Kidney (tissue), 14 donors: ENCODE measurements around the gene GPR157. TPM values are rescaled to one million over a fixed set of nuclear protein-coding genes. Genes with fewer than 3 reads are reported as not detected.

Source experiments
- DNase-seq, 5 donors: peaks; one replicate each; pipeline ENCODE4 v3.0.0-alpha.2; 2013 to 2020
- FAIRE-seq: peaks from 2 replicates; lab custom pipeline; 2012; peaks lifted over from hg19 to GRCh38; lab: Jason Lieb, UNC
- H3K27ac ChIP-seq, 2 donors: one replicate each; pipeline ENCODE4 v1.7.0; 2013; ENCODE audit warnings: low read depth in 2 of 2, low read length in 2 of 2, inconsistent platforms in 1 of 2
- H3K27me3 ChIP-seq: one replicate; pipeline ENCODE4 v1.7.1; 2013; ENCODE audit warnings: low read length, inconsistent platforms; ENCODE audit not compliant: control insufficient read depth, insufficient read depth
- H3K36me3 ChIP-seq, 3 donors: one replicate each; pipeline versions ENCODE4 v1.7.0 to v1.7.1; 2013; ENCODE audit warnings: low read length in 3 of 3, control low read depth in 1 of 3, inconsistent platforms in 1 of 3; ENCODE audit not compliant: insufficient read depth in 3 of 3, control insufficient read depth in 2 of 3
- H3K4me1 ChIP-seq, 3 donors: one replicate each; pipeline versions ENCODE4 v1.7.0 to v1.7.1; 2013; ENCODE audit warnings: low read length in 3 of 3, inconsistent platforms in 1 of 3, low read depth in 1 of 3; ENCODE audit not compliant: control insufficient read depth in 2 of 3, insufficient read depth in 2 of 3
- H3K4me3 ChIP-seq, 3 donors: one replicate each; pipeline versions ENCODE4 v1.7.0 to v1.8.1; 2013; ENCODE audit warnings: low read length in 3 of 3, control low read depth in 1 of 3, inconsistent platforms in 1 of 3
- H3K9ac ChIP-seq, 3 donors: one replicate each; pipeline versions ENCODE4 v1.7.0 to v1.7.1; 2013; ENCODE audit warnings: low read length in 3 of 3, control low read depth in 1 of 3, inconsistent platforms in 1 of 3
- H3K9me3 ChIP-seq, 3 donors: one replicate each; pipeline versions ENCODE4 v1.7.0 to v1.7.1; 2013; ENCODE audit warnings: low read length in 3 of 3, control low read depth in 1 of 3, inconsistent platforms in 1 of 3; ENCODE audit not compliant: control insufficient read depth in 2 of 3, insufficient read depth in 1 of 3
- intact Hi-C: fragments of 100-400 bp; cut with DNase I; formaldehyde crosslinking; loops from one replicate; pipeline ENCODE4 v1.11.1; 2022
- polyA plus RNA-seq: library from polyadenylated mRNA; stranded (reverse); fragments of 350-450 nt; fragmentation: Illumina TruSeq; extraction: RNeasy Lipid Tissue Mini Kit (QIAGEN cat#74804); gene quantifications from one replicate; pipeline ENCODE4 v1.2.3, GENCODE V29; 2014; ENCODE audit warnings: low read depth, low replicate concordance; ENCODE audit not compliant: insufficient read depth
- total RNA-seq: library from RNA; stranded (reverse); fragmentation: NEBNext Ultra II Directional; extraction: Animal tissue kit (Norgen Biotek cat#: 25700); gene quantifications from one replicate; pipeline ENCODE4 v1.2.1, GENCODE V29; 2021
- TF ChIP-seq, protein P1 (sequence below): IDR thresholded peaks from 3 replicates; pipeline ENCODE4 v1.5.1; 2012; ENCODE audit warnings: mild to moderate bottlenecking, moderate library complexity, borderline replicate concordance; ENCODE audit not compliant: insufficient read depth; ENCODE audit errors: extremely low read depth
- donor health status: control.
- donor health status: control.
- donor health status: control.
- donor health status: control.
- donor health status: control.
- donor health status: DM: yes; HTN: yes; CAD: no.
- donor health status: Normal renal cell carcinoma (clear cell type).

Gene GPR157
- total and polyA plus RNA-seq, 2 donors from 2014 or later, result 3.2 to 9.1 TPM

DNA sequence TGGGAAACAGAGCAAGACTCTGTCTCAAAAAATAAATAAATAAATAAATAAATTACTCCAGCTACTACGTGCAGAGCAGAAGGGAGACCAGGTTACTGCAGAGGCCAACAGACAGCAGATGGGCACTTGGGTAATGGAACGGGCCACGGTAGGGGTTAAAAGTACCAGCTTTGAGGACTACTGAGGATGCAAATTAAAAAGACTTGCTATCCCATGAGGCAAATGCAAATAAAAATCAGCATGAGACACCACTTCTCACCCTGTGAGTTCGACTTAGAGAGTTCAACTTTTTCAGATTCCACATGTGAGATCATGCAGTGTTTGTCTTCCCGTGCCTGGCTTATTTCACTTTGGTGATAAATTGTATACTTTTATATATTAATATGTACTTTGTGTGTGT lies 66.1 kb downstream of the GPR157 start:
- DNase-seq (no peak), FAIRE-seq (no peak)
- H3K36me3 ChIP-seq, result no peaks in the 10 kb centered on the region
- no peak overlapping the region for H3K9ac ChIP-seq
- intact Hi-C loops, result no loop called here
- H3K9me3 ChIP-seq, result no peaks in the 10 kb centered on the region
- H3K27me3 ChIP-seq, result no peaks in the 10 kb centered on the region
- TF ChIP-seq, protein P1, sequence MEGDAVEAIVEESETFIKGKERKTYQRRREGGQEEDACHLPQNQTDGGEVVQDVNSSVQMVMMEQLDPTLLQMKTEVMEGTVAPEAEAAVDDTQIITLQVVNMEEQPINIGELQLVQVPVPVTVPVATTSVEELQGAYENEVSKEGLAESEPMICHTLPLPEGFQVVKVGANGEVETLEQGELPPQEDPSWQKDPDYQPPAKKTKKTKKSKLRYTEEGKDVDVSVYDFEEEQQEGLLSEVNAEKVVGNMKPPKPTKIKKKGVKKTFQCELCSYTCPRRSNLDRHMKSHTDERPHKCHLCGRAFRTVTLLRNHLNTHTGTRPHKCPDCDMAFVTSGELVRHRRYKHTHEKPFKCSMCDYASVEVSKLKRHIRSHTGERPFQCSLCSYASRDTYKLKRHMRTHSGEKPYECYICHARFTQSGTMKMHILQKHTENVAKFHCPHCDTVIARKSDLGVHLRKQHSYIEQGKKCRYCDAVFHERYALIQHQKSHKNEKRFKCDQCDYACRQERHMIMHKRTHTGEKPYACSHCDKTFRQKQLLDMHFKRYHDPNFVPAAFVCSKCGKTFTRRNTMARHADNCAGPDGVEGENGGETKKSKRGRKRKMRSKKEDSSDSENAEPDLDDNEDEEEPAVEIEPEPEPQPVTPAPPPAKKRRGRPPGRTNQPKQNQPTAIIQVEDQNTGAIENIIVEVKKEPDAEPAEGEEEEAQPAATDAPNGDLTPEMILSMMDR, result no peak
- peaks cover 0 to 4% (median 0%) of the 10 kb centered on the region in 3 donors for H3K4me1 ChIP-seq
- no peak overlapping the region for H3K4me3 ChIP-seq
- H3K27ac ChIP-seq, result no peak overlapping the region

DNA sequence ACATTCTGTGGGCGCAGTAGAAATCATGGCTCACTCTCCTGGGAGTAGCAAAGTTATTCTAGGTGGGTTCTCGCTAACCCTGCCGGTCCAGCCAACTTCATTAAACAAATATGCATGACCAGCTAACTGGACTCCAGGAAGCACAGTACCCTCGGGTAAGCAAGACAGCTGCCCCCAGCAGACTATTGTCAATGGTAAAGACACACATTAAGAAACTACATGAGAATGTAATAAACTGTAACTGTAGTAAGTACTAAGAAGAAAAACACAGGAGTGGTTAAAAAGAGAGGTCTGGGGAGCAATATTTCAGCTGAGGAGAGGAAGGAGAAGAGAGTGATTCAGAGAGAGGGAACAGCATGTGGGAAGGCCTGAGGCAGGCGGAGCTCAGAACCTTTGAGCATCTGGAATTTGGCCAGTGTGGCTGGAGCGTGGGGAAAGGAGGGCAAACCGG lies 66.9 kb downstream of the GPR157 start:
- Histone ChIP-seq H3K9ac (no peak overlapping the region), H3K9me3 (no peaks in the 10 kb centered on the region), H3K27ac (peak overlapping the region in 1 of 2 donors; percentile 28), H3K36me3 (no peaks in the 10 kb centered on the region), H3K4me1 (peaks cover 0 to 4% (median 0%) of the 10 kb centered on the region in 3 donors), H3K27me3 (no peaks in the 10 kb centered on the region), H3K4me3 (no peak overlapping the region)
- DNase-seq (no peak), FAIRE-seq (no peak)
- TF ChIP-seq, protein P1, result no peak
- intact Hi-C loops, result no loop called here

DNA sequence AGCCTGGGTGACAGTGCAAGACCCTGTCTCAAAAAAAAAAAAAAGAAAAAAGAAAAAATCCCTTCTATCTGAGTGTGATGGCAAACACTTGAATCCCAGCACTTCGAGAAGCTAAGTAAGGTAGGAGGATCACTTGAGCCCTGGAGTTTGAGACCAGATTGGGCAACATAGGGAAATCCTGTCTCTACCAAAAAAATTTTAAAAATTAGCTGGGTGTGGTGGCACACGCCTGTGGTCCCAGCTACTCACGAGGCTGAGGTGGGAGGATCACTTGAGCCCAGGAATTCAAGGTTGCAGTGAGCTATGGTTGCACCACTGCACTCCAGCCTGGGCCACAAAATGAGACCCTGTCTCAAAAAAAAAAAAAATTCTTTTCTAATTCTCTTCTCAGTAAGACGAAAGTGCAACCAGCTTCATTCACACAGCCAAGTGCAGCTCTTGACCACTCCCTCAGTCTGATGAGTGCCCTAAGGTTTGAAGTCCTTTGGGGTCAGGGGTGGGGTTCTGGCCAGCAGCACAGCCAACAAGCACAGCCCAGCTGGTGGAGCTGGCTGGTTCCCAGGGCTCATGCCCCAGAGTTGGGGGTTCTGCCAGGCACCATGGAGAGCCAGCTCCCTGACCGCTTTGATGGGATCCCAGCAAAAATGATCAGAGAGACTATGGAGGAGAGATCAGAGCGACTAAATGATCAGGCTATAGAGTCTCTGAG lies 67.5 kb downstream of the GPR157 start:
- no peak for FAIRE-seq
- Histone ChIP-seq H3K36me3 (no peaks in the 10 kb centered on the region), H3K27ac (peak overlapping the region in 1 of 2 donors; percentile 28), H3K4me3 (no peak overlapping the region), H3K9me3 (no peaks in the 10 kb centered on the region), H3K4me1 (peaks cover 0 to 4% (median 0%) of the 10 kb centered on the region in 3 donors), H3K9ac (no peak overlapping the region), H3K27me3 (no peaks in the 10 kb centered on the region)
- no peak for DNase-seq
- intact Hi-C loops, result no loop called here
- TF ChIP-seq, protein P1, result no peak
